ENCODE data around the gene PGLYRP2.

The PGLYRP2 gene

DNA sequence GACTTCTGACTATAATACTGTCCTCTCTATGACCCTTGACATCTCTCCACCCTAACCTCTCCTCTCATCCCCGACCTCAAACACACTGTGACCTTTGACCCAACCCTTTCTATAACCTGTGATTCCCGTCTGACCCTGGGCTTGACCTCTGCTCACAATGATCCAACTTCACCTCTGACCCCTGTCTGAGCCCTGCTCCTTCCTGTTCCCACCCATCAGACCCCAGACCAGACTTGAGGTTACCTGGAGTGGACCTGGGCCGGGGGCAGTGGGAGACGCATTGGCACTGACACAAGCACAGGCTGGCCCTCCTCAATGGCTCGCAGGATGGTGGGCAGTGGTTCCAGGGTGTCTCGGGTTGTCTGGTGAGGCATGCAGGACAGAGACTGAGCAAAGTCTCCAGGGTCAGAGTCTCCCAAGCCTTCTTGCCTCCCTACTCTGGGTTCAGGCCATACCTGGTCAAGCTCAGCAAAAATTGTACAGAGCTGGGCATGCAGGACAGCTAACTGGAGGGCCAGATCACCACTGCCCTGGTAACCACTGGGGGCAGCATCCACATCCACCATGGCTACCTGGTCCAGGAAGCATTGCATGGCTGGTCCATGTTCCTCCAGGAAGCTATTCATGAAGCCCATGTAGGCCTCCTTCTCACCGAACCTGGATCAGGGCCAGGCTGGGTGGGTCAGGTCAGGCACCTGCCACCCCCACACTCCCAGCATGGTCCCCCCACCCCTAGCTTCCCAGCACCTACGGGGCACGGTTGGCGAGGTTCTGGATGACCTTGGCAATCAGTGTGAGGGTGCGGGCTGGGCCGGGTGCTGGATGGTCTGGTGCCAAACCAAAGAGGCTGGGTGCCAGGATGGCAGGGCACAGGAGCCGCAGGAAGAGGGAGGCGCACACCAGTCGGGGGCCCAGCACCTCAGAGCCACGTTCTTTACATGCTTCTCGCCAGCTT is 25.1 kb downstream of the PGLYRP2 start:
- no peak for DNase-seq (ENCODE audit: low spot score)

- DNase-seq (ENCODE audit: low spot score): no peak
Measured at GRCh38 chr19:15453091-15453578, 26.2 kb downstream of the PGLYRP2 start.

DNA sequence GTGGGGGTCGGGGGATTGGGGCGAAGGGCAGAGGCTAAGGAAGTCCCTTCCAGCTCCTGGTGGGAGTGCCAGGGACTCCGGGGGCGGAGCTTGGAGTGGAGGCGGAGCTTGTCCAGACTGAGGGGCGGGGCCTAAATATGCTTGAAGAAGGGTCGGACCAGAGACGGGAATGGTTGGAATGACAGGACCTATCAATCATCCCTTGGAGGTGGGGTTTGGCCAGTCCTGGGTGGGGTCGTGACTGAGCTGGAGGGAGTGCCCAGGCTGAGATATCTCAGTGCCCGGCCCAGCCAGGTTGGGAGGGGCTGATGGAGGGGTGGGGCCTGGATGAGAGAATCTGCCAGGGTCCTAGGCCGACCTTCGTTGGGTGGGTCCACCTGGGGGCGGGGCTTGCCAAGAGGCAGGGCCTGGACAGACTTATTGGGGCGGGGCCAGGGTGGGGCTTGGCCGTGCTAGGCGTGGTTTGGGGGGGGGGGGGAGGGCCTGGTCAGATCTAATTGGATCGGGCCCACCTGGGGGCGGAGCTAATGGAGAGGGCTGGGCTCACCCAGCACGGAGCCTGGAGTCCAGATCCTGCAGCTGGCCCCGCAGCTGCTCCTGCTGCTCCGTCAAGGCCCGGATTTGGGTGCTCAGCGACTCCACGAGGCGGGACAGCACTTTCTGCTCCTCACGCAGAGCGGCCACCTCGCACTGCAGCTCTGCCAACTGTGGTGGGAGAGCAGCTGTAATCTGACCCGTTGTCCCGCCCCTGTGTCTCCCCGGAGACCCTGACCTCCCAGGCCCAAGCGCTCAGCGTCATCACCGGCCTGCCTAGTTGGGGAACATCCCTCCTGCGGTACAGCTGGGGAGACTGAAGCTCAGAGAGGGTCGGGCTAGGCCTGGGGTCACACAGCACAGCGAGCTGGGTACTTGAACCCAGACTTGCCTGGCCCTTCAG is 26.9 kb downstream of the PGLYRP2 start:
- DNase-seq (ENCODE audit: low spot score): no peak

GRCh38 chr19:15450528-15450890 is 28.8 kb downstream of the PGLYRP2 start:
- no peak for DNase-seq (ENCODE audit: low spot score)

GRCh38 chr19:15449620-15450527 is 29.4 kb downstream of the PGLYRP2 start, which contains the start of gene WIZ:
Gene WIZ, minus strand, starts transcription at chr19:15449956. Its CDS starts 1,649 bp downstream, at chr19:15448307.
- DNase-seq (ENCODE audit: low spot score): peak; percentile 85

DNA sequence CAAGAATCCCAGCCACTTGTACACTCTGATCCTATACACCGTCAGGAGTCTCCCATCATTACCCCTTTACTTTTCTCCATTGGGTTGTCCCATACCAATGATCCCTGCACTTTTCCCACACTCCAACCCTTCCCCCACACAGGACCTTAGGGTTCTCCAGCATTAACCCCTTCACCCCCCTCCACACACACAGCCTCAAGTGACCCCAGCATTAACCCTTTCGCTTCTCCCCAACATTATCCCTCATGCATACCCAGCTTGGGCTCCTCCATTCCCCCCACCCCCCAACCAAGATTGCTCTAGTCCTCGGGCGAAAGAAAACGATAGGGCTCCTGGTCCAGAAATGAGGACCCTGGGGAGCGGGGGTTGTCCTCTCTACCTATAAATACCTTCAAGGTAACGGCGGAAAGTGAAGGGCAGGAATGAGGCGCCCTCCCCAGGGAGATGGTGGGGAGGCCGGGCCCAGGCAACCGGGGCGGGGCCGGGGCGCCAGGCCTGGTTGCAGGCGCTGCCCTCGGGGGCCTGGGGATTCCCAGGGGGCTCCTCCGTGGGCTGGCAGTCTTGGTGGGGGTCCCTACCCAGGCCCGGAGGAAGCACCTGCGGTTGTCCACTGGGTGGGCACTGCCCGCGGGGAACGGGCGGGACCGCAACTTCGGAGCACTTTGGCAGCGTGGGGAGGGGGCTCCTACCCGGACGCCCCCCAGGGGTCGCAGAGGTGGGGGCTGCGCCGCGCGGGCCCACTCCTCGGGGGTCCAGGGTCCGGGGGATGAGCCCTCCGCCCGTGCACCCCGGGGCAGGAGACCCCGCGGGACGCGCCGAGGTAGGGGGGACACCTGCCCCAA is 30.3 kb downstream of the PGLYRP2 start:
- no peak for DNase-seq (ENCODE audit: low spot score)

GRCh38 chr19:15448044-15448777 is 31.1 kb downstream of the PGLYRP2 start:
- no peak for DNase-seq (ENCODE audit: low spot score)

DNA sequence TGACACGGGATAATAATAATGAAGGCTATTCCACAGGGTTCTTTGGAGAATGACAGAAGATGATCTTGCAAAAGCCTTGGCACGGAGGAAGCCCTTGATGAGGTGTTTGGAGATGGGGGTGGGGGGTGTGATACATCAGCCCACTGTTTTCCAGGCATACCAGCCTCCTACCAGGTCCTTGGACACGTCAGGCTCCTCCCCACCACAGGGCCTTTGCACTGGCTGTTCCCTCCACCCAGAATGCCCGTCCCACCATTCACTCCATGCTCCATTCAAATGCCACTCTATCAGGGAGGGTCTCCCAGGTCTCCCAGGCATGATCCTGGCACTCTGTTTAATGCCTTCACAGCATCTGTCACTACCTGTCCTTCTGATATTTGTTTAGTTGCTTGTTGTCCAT is 32.2 kb downstream of the PGLYRP2 start:
- no peak for DNase-seq (ENCODE audit: low spot score)

GRCh38 chr19:15445807-15446376 is 33.4 kb downstream of the PGLYRP2 start:
- no peak for DNase-seq (ENCODE audit: low spot score)

- no peak for DNase-seq (ENCODE audit: low spot score)
Measured at GRCh38 chr19:15445227-15445605, 34.1 kb downstream of the PGLYRP2 start.

GRCh38 chr19:15444505-15445226 is 34.6 kb downstream of the PGLYRP2 start:
- DNase-seq (ENCODE audit: low spot score): no peak

GRCh38 chr19:15443838-15444237 is 35.5 kb downstream of the PGLYRP2 start:
- DNase-seq (ENCODE audit: low spot score): no peak

- no peak for DNase-seq (ENCODE audit: low spot score)
Measured at GRCh38 chr19:15443325-15443724, 36.0 kb downstream of the PGLYRP2 start.

- DNase-seq (ENCODE audit: low spot score): no peak
Measured at GRCh38 chr19:15442142-15442920, 37.0 kb downstream of the PGLYRP2 start.

DNA sequence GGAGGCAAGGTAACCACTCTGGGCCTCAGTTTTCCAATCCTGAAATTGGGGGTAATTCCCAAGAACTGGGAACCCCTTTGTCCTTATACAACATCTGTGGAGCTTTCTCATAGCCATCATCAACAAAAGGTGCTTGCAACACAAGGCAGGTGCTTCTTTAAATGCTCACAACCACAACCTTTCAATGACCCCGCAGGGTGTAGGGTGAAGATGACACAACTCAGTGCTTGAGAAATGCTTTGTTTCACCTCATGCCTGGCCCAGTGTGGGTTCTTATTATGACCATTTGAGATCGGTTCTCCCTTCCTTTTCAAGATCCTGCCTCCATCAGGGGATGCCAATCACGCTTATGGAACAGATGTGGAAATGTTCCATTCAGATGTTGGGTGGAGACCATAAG is 38.0 kb downstream of the PGLYRP2 start:
- DNase-seq (ENCODE audit: low spot score): no peak

DNA sequence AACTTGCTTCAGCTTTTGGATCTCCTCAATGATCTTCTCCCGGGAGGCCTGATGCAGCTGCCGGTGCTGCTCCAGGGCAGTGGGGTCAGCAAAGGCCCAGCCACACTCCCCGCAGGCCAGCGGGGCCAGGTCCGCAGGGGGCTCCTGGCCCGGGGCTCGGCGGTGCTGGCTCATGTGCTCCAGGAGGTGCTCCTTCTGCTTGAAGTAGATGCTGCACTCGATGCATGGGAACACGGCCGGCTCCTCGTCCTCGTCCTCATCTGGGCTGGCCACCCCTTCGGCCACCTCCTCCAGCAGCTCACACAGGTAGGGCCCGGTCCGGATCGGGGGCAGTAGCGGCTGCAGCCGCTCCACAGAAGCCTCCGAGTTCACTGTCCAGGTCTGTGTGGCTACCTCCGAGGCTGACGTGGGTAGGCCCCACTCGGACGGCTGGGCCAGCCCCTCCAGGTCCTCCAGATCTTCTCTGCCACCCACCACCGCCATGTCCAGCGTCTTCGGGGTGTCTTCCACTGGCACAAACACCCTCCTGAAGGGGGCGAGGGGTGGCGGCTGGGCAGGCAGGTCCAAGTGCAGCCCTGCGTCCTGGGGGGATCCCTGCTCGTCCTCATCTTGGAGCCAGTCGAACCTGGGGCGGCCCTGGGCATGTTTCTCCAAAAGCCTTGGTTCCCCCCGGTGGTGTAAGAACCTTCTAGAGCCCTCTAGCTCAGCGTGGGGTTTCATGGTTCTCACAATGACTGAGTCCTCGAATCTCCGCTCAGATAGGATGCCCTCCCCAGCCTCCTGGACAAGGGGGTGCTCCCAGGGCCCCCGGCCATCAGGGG is 39.3 kb downstream of the PGLYRP2 start:
- DNase-seq (ENCODE audit: low spot score): no peak

Measured in CD4-positive, alpha-beta T cell treated with Interleukin-2 at 100 ng/mL for 4 hours (primary cell).